Pancreas (tissue), 10 donors: ENCODE results near the gene DNM3. TPM values are rescaled to one million over a fixed set of nuclear protein-coding genes. Genes with fewer than 3 reads are reported as not detected.

Source experiments
- ATAC-seq, 4 donors: fragments of 200-7000 bp; cut with Tn5 transposase; one replicate each; pipeline versions ENCODE4 v1.8.0 to v1.9.1; 2020; ENCODE audit warnings: mild to moderate bottlenecking in 4 of 4, moderate library complexity in 4 of 4
- DNase-seq, 6 donors: peaks; one replicate each; pipeline ENCODE4 v3.0.0-alpha.2; 2020
- FAIRE-seq: peaks from 2 replicates; lab custom pipeline; 2012; peaks lifted over from hg19 to GRCh38; lab: Jason Lieb, UNC
- H3K27ac ChIP-seq, 4 donors: fragments of 200-600 bp; sonication (generic); 1 replicate in 3 of 4; 2 replicates in 1 of 4; pipeline versions ENCODE4 v1.5.0 to v1.8.0; 2020
- H3K27me3 ChIP-seq, 4 donors: fragments of 200-600 bp; one replicate each; pipeline ENCODE4 v1.8.0; 2021
- H3K36me3 ChIP-seq, 3 donors: fragments of 200-600 bp; sonication (generic) in 1 of 3; one replicate each; pipeline versions ENCODE4 v1.5.0 to v1.8.0; 2020 to 2021
- H3K4me1 ChIP-seq, 3 donors: fragments of 200-600 bp; one replicate each; pipeline ENCODE4 v1.8.0; 2021
- H3K4me3 ChIP-seq, 4 donors: fragments of 200-600 bp; sonication (generic) in 2 of 4; one replicate each; pipeline versions ENCODE4 v1.5.0 to v1.8.0; 2020 to 2021
- H3K9me3 ChIP-seq, 4 donors: fragments of 200-600 bp; one replicate each; pipeline ENCODE4 v1.8.0; 2021
- WGBS, 2 donors: extraction: QIAGEN DNeasy Blood & Tissue Kit; methylation state at CpG; one replicate each; pipeline ENCODE4 v1.1.7; 2013; 5-methylcytosine and 5-hydroxymethylcytosine counted together
- intact Hi-C, 3 donors: fragments of 100-400 bp; cut with DNase I; formaldehyde crosslinking; loops; one replicate each; pipeline versions ENCODE4 v1.11.1 to v1.14.2; 2022
- polyA plus RNA-seq, 2 donors: library from polyadenylated mRNA; stranded (reverse); fragments of 200-250 nt; gene quantifications; one replicate each; pipeline ENCODE4 v1.2.3, GENCODE V29; 2013
- total RNA-seq, 6 donors: library from RNA; stranded (reverse); fragmentation: NEBNext Ultra II Directional in 4 of 6; extraction: Animal tissue kit (Norgen Biotek cat#: 25700) in 4 of 6; gene quantifications; one replicate each; pipeline versions ENCODE4 v1.2.1 to v1.2.4, GENCODE V29; 2021 to 2023
- TF ChIP-seq, protein P1 (sequence below), 4 donors: fragments of 200-600 bp; sonication (generic) in 3 of 4; IDR thresholded peaks; one replicate each; pipeline versions ENCODE4 v1.5.0 to v1.8.0; 2021; ENCODE audit warnings: antibody characterized with exemption in 4 of 4
- donor health status: healthy with polysubstance abuse.
- donor health status: DM: no; HTN: no; CAD: no; lungs with moderate emphysema.
- donor health status: DM: no; HTN: no; CAD: no.
- donor health status: control.
- donor health status: control.
- donor health status: Bipolar disorder and iron deficiency.
- donor health status: DM: yes; HTN: yes; CAD: no.
- donor health status: DM: no; HTN: no; CAD: no.
- donor health status: DM: no; HTN: no; CAD: no.
- donor health status: DM: yes; HTN: yes; CAD: no.

The DNM3 gene
- total and polyA plus RNA-seq, 8 donors: 0.40 to 1.3 (median 0.78) TPM

DNA sequence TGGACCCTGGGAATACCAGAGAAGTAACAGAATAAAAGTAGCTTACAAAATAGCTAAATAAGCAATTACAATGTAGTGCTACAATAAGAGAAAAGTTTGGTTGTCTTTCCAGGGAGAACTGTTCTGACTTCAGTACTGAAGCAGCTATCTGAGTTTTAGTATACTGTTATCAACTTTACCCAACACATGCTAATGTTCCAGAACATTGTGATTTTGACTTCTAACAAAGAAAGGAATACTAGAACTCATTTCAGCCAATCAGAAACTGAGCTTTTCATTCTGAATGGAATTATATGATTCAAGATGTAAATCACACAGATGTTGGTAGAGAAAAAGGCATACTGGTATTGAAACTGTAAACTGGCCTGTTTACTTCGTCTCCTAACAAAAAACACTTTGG lies 579.1 kb downstream of the DNM3 start, which contains the start of gene C1orf105:
C1orf105 (plus strand) TSS at position 301 of the 400 bp plus-strand sequence. CDS start 201 bp downstream, outside the sequence.
- TF ChIP-seq, protein P1, sequence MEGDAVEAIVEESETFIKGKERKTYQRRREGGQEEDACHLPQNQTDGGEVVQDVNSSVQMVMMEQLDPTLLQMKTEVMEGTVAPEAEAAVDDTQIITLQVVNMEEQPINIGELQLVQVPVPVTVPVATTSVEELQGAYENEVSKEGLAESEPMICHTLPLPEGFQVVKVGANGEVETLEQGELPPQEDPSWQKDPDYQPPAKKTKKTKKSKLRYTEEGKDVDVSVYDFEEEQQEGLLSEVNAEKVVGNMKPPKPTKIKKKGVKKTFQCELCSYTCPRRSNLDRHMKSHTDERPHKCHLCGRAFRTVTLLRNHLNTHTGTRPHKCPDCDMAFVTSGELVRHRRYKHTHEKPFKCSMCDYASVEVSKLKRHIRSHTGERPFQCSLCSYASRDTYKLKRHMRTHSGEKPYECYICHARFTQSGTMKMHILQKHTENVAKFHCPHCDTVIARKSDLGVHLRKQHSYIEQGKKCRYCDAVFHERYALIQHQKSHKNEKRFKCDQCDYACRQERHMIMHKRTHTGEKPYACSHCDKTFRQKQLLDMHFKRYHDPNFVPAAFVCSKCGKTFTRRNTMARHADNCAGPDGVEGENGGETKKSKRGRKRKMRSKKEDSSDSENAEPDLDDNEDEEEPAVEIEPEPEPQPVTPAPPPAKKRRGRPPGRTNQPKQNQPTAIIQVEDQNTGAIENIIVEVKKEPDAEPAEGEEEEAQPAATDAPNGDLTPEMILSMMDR (IDR thresholded peaks at IDR 0.05): no peak
- Histone ChIP-seq H3K4me1 (no peaks in the 10 kb centered on the region), H3K27ac (no peak within 1 kb of the TSS), H3K4me3 (no peak within 1 kb of the TSS), H3K36me3 (no peaks in the 10 kb centered on the region), H3K27me3 (no peaks in the 10 kb centered on the region), H3K9me3 (no peaks in the 10 kb centered on the region)
- DNase-seq (no peak), FAIRE-seq (no peak), ATAC-seq (no peak)
- 81 to 89% methylated on average over 1 of the region's 1 CpG for WGBS, 2 donors
- intact Hi-C loops: loop anchor here in 2 of 3 donors (10.0 kb wide), 2 partner anchors 304 to 416 kb away; no protein-coding TSS in a partner anchor

DNA sequence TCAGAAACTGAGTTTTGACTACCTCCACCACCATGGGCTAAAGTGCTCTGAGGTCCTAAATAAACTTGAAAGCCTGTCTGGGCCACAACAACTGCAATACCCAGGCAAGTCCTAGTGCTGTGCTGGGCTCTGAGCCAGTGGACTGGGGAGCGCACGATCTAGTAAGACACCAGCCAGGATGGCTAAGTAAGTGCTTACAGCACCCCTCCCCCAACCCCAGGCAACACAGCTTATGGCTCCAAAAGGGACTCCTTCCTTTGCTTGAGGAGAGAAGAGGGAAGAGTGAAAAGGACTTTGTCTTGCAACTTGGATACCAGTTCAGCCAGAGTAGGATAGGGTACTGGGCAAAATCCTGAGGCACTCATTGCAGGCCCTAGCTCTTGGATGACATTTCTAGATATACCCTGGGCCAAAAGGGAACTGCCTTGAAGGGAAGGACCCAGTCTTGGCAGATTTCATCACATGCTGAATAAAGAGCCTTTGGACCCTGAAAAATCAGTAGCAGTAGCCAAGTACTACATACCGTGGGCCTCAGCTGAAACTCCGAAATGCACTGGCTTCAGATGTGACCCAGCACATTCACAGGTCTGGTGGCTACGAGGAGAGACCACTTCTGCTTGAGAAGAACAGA lies 580.8 kb downstream of the DNM3 start:
- H3K4me3 ChIP-seq: no peak overlapping the region
- H3K27me3 ChIP-seq: no peaks in the 10 kb centered on the region
- intact Hi-C loops: loop anchor here in 2 of 3 donors (10.0 kb wide), 2 partner anchors 303 to 417 kb away; no protein-coding TSS in a partner anchor
- no peaks in the 10 kb centered on the region for H3K36me3 ChIP-seq
- H3K27ac ChIP-seq: no peak overlapping the region
- H3K9me3 ChIP-seq: no peaks in the 10 kb centered on the region
- ATAC-seq (no peak), DNase-seq (no peak), FAIRE-seq (no peak)
- 84% methylated on average over 5 of the region's 5 CpGs for WGBS, 2 donors
- no peaks in the 10 kb centered on the region for H3K4me1 ChIP-seq
- TF ChIP-seq, protein P1 (IDR thresholded peaks at IDR 0.05): no peak

DNA sequence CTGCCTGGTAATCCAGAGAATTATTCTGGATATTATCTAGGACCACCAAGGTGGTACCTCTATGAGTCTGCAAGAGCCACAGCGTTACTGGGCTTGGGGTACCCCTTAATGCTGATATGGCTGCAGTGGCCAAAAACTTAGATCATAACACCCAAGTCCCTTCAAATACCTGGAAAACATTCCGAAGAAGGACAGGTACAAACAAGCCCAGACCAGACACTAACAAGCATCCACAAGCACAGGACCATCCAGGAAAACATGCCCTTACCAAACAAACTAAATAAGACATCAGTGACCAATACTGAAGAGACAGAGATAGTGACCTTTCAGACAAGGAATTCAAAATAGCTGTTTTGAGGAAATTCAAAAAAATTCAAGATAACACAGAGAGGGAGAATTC lies 582.0 kb downstream of the DNM3 start:
- no peak for ATAC-seq
- no peaks in the 10 kb centered on the region for H3K4me1 ChIP-seq
- H3K9me3 ChIP-seq: no peaks in the 10 kb centered on the region
- H3K27ac ChIP-seq: no peak overlapping the region
- DNase-seq: no peak
- no peaks in the 10 kb centered on the region for H3K36me3 ChIP-seq
- H3K4me3 ChIP-seq: no peak overlapping the region
- FAIRE-seq: no peak
- 90 to 92% methylated on average over 2 of the region's 2 CpGs for WGBS, 2 donors
- intact Hi-C loops: loop anchor here in 2 of 3 donors (10.0 kb wide), 2 partner anchors 301 to 419 kb away; no protein-coding TSS in a partner anchor
- TF ChIP-seq, protein P1 (IDR thresholded peaks at IDR 0.05): no peak
- H3K27me3 ChIP-seq: no peaks in the 10 kb centered on the region

DNA sequence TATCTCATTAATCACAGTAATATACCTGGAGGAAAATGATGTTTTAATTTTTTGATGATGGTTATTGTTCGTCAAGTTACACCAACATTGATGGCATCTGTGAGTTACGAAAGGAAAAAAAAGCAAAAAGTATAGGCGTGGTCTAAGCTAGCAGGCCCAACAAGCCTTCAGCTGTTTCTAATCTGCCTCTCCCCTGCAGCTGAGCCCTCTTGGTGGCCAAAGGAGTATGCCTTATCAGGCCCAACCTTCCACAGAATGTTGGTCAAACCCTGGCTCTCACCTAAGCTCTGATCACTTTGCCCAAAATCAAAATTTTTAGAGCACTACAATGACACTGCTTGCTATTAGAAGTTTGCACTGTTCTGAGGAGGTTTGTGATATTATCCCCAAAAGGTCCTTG lies 584.0 kb downstream of the DNM3 start:
- Histone ChIP-seq H3K9me3 (no peaks in the 10 kb centered on the region), H3K4me3 (no peak overlapping the region), H3K27me3 (no peaks in the 10 kb centered on the region), H3K36me3 (no peaks in the 10 kb centered on the region), H3K4me1 (no peaks in the 10 kb centered on the region), H3K27ac (no peak overlapping the region)
- TF ChIP-seq, protein P1 (IDR thresholded peaks at IDR 0.05): no peak
- DNase-seq (no peak), FAIRE-seq (no peak), ATAC-seq (no peak)
- intact Hi-C loops: loop anchor here in 2 of 3 donors (10.0 kb wide), 2 partner anchors 299 to 421 kb away; no protein-coding TSS in a partner anchor
- WGBS, 2 donors: 87 to 96% methylated on average over 3 of the region's 3 CpGs

DNA sequence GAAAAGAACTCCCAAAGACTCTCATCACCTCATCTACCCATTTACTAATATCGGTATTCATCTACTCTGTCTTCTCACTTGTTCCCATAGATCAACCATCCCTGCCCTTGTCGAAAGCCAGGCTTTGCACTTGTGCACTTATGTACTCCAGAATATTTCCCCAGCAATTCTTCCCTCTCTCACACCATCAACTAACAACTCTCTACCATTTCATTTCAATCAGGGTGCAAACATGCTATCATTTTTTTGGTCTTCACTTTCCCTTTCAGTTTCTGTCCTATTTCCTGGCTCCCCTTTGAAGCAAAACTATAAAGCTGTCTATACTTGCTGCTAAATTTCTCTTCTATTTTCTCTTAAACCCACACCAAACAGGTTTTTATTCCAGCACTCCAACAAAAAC lies 585.9 kb downstream of the DNM3 start:
- Histone ChIP-seq H3K36me3 (no peaks in the 10 kb centered on the region), H3K4me1 (peaks cover 4 to 9% (median 9%) of the 10 kb centered on the region in 3 donors), H3K4me3 (no peak overlapping the region), H3K9me3 (no peaks in the 10 kb centered on the region), H3K27me3 (no peaks in the 10 kb centered on the region), H3K27ac (no peak overlapping the region)
- 90 to 93% methylated on average over 2 of the region's 2 CpGs for WGBS, 2 donors
- intact Hi-C loops: loop anchor here in 2 of 3 donors (10.0 kb wide), 2 partner anchors 298 to 422 kb away; no protein-coding TSS in a partner anchor
- FAIRE-seq (no peak), DNase-seq (no peak), ATAC-seq (no peak)
- TF ChIP-seq, protein P1 (IDR thresholded peaks at IDR 0.05): no peak
